Endometrial microvascular endothelial cells (primary cell): ENCODE data around the gene C2CD2. TPM values are rescaled to one million over a fixed set of nuclear protein-coding genes. Genes with fewer than 3 reads are reported as not detected.

Source experiments
- in situ Hi-C: cut with HindIII; loops from 2 replicates; pipeline ENCODE4 v1.10.0; 2017; ENCODE audit warnings: low sequenced_read_pairs, low pct_unique_long_range_greater_than_20kb; ENCODE audit errors: inconsistent ontology term
- total RNA-seq: library from RNA; depleted of rRNA; stranded (reverse); fragments of >200 nt; gene quantifications from one replicate; pipeline ENCODE4 v1.2.3, GENCODE V29; 2015; ENCODE audit errors: inconsistent ontology term

Gene C2CD2
- total RNA-seq, 1 donor from 2014 or later, result 43.2 TPM

- in situ Hi-C loops, result no loop called here
These were observed 29.5 kb downstream of the C2CD2 start for GRCh38 chr21:41924368-41924754.

- in situ Hi-C loops, result no loop called here
These were observed 30.0 kb downstream of the C2CD2 start for GRCh38 chr21:41923631-41924367.

GRCh38 chr21:41923186-41923585 lies 30.6 kb downstream of the C2CD2 start:
- in situ Hi-C loops, result no loop called here

- in situ Hi-C loops, result no loop called here
These were observed 32.8 kb downstream of the C2CD2 start for GRCh38 chr21:41921021-41921420.

GRCh38 chr21:41920476-41920875 lies 33.3 kb downstream of the C2CD2 start:
- in situ Hi-C loops, result no loop called here

GRCh38 chr21:41919666-41920398 lies 34.0 kb downstream of the C2CD2 start:
- in situ Hi-C loops, result no loop called here

GRCh38 chr21:41918561-41919358 lies 35.1 kb downstream of the C2CD2 start:
- in situ Hi-C loops, result no loop called here

- in situ Hi-C loops, result no loop called here
These were observed 36.3 kb downstream of the C2CD2 start for GRCh38 chr21:41917531-41917930.

GRCh38 chr21:41916888-41917433 lies 36.9 kb downstream of the C2CD2 start:
- in situ Hi-C loops, result no loop called here

- in situ Hi-C loops, result no loop called here
These were observed 38.9 kb downstream of the C2CD2 start for GRCh38 chr21:41914965-41915364.

GRCh38 chr21:41914358-41914757 lies 39.5 kb downstream of the C2CD2 start:
- in situ Hi-C loops, result no loop called here

- in situ Hi-C loops, result no loop called here
These were observed 40.6 kb downstream of the C2CD2 start for GRCh38 chr21:41913230-41913629.

- in situ Hi-C loops, result no loop called here
These were observed 45.0 kb downstream of the C2CD2 start for GRCh38 chr21:41908829-41909228.

- in situ Hi-C loops, result no loop called here
These were observed 46.1 kb downstream of the C2CD2 start for GRCh38 chr21:41907496-41908258.

GRCh38 chr21:41906770-41907169 lies 47.0 kb downstream of the C2CD2 start:
- in situ Hi-C loops, result no loop called here

- in situ Hi-C loops, result no loop called here
These were observed 50.1 kb downstream of the C2CD2 start for GRCh38 chr21:41903559-41904351.

- in situ Hi-C loops, result no loop called here
These were observed 50.9 kb downstream of the C2CD2 start for GRCh38 chr21:41902946-41903345.

GRCh38 chr21:41901782-41902181 lies 52.0 kb downstream of the C2CD2 start:
- in situ Hi-C loops, result no loop called here
